H9 (cell line): ENCODE results near the gene CDH18. TPM values are rescaled to one million over a fixed set of nuclear protein-coding genes. Genes with fewer than 3 reads are reported as not detected.

Experiments
- DNase-seq: peaks from one replicate; pipeline ENCODE4 v3.0.0-alpha.2; 2017
- H2AFZ ChIP-seq: one replicate; pipeline ENCODE4 v1.6.1; 2013; ENCODE audit warnings: mild to moderate bottlenecking, low read length, control low read depth, moderate library complexity
- H2AK5ac ChIP-seq: 2 replicates; pipeline ENCODE4 v1.6.1; 2013; ENCODE audit warnings: low read length, control low read depth, mixed read lengths; ENCODE audit not compliant: insufficient read length
- H2BK120ac ChIP-seq: one replicate; pipeline ENCODE4 v1.6.1; 2013; ENCODE audit warnings: low read depth, mild to moderate bottlenecking, low read length, control low read depth, inconsistent platforms; ENCODE audit not compliant: poor library complexity, severe bottlenecking
- H2BK12ac ChIP-seq: 2 replicates; pipeline ENCODE4 v1.6.1; 2013; ENCODE audit warnings: low read length, control low read depth, mixed read lengths, low read depth; ENCODE audit not compliant: insufficient read length
- H2BK15ac ChIP-seq: 2 replicates; pipeline ENCODE4 v1.6.1; 2013; ENCODE audit warnings: low read depth, low read length, control low read depth
- H2BK20ac ChIP-seq: one replicate; pipeline ENCODE4 v1.6.1; 2013; ENCODE audit warnings: low read depth, mild to moderate bottlenecking, low read length, control low read depth, inconsistent platforms; ENCODE audit not compliant: poor library complexity, severe bottlenecking
- H2BK5ac ChIP-seq: 2 replicates; pipeline ENCODE4 v1.6.1; 2013; ENCODE audit warnings: low read length, control low read depth, mixed read lengths; ENCODE audit not compliant: insufficient read length
- H3K14ac ChIP-seq: 2 replicates; pipeline ENCODE4 v1.6.1; 2013; ENCODE audit warnings: low read length, control low read depth; ENCODE audit not compliant: insufficient read depth
- H3K18ac ChIP-seq: 2 replicates; pipeline ENCODE4 v1.6.1; 2013; ENCODE audit warnings: low read depth, mild to moderate bottlenecking, mixed read lengths, low read length, control low read depth; ENCODE audit not compliant: insufficient read length
- H3K23ac ChIP-seq: 2 replicates; pipeline ENCODE4 v1.6.1; 2013; ENCODE audit warnings: low read length, control low read depth, mixed read lengths, low read depth; ENCODE audit not compliant: insufficient read length
- H3K23me2 ChIP-seq: 2 replicates; pipeline ENCODE4 v1.6.1; 2013; ENCODE audit warnings: low read depth, mild to moderate bottlenecking, mixed read lengths, low read length, control low read depth; ENCODE audit not compliant: insufficient read length, poor library complexity, severe bottlenecking
- H3K27ac ChIP-seq: 2 replicates; pipeline ENCODE4 v1.5.1; 2013; ENCODE audit warnings: low read length, control low read depth, mixed read lengths, low read depth; ENCODE audit not compliant: insufficient read length
- H3K27me3 ChIP-seq: 2 replicates; pipeline ENCODE4 v1.6.1; 2013; ENCODE audit warnings: low read length, control low read depth, inconsistent platforms; ENCODE audit not compliant: insufficient read depth
- H3K4ac ChIP-seq: 2 replicates; pipeline ENCODE4 v1.6.1; 2013; ENCODE audit warnings: low read depth, mild to moderate bottlenecking, control low read depth, inconsistent platforms, low read length, moderate library complexity
- H3K4me1 ChIP-seq: 2 replicates; pipeline ENCODE4 v1.6.1; 2013; ENCODE audit warnings: low read length, control low read depth, inconsistent platforms; ENCODE audit not compliant: insufficient read depth
- H3K4me2 ChIP-seq: 2 replicates; pipeline ENCODE4 v1.6.1; 2013; ENCODE audit warnings: low read length, control low read depth, mixed read lengths; ENCODE audit not compliant: insufficient read length, insufficient read depth
- H3K56ac ChIP-seq: 2 replicates; pipeline ENCODE4 v1.6.1; 2013; ENCODE audit warnings: low read depth, mild to moderate bottlenecking, mixed read lengths, low read length, control low read depth; ENCODE audit not compliant: insufficient read length
- H3K79me1 ChIP-seq: 2 replicates; pipeline ENCODE4 v1.6.1; 2013; ENCODE audit warnings: low read depth, mild to moderate bottlenecking, moderate library complexity, low read length, control low read depth, inconsistent platforms; ENCODE audit not compliant: insufficient read depth, poor library complexity, severe bottlenecking
- H3K79me2 ChIP-seq: 2 replicates; pipeline ENCODE4 v1.6.1; 2013; ENCODE audit warnings: low read length, control low read depth, inconsistent platforms; ENCODE audit not compliant: insufficient read depth
- H3K9ac ChIP-seq: 2 replicates; pipeline ENCODE4 v1.6.1; 2013; ENCODE audit warnings: low read length, control low read depth, mixed read lengths; ENCODE audit not compliant: insufficient read length; ENCODE audit errors: extremely low read depth
- H3K9me3 ChIP-seq: one replicate; pipeline ENCODE4 v1.6.1; 2013; ENCODE audit warnings: low read depth, low read length, inconsistent platforms; ENCODE audit not compliant: control insufficient read depth
- H3T11ph ChIP-seq: one replicate; pipeline ENCODE4 v1.6.1; 2013; ENCODE audit warnings: mild to moderate bottlenecking, low read length, control low read depth, inconsistent platforms
- H4K20me1 ChIP-seq: one replicate; pipeline ENCODE4 v1.6.1; 2013; ENCODE audit not compliant: control insufficient read depth, insufficient read length, insufficient read depth
- H4K5ac ChIP-seq: 2 replicates; pipeline ENCODE4 v1.6.1; 2013; ENCODE audit warnings: low read depth, mild to moderate bottlenecking, mixed read lengths, low read length, control low read depth; ENCODE audit not compliant: insufficient read length
- H4K8ac ChIP-seq: replicated peaks from 2 replicates; pipeline ENCODE4 v1.6.1; 2013; ENCODE audit warnings: low read length, control low read depth, mixed read lengths, low read depth; ENCODE audit not compliant: insufficient read length
- H4K91ac ChIP-seq: 2 replicates; pipeline ENCODE4 v1.6.1; 2013; ENCODE audit warnings: low read depth, mild to moderate bottlenecking, moderate library complexity, mixed read lengths, low read length, control low read depth; ENCODE audit not compliant: insufficient read length
- H3K27ac Mint-ChIP-seq, 3 experiments: 2 replicates in 2 of 3; 3 replicates in 1 of 3; pipeline ENCODE4 v1.8.0; 2020 to 2021; ENCODE audit warnings: mixed read lengths in 3 of 3, mild to moderate bottlenecking in 1 of 3, moderate library complexity in 1 of 3
- H3K27me3 Mint-ChIP-seq: 2 replicates; pipeline ENCODE4 v1.8.0; 2021; ENCODE audit warnings: low read depth, mild to moderate bottlenecking, moderate library complexity, mixed read lengths
- H3K36me3 Mint-ChIP-seq, 3 experiments: 2 replicates in 2 of 3; 3 replicates in 1 of 3; pipeline ENCODE4 v1.8.0; 2020 to 2021; ENCODE audit warnings: low read depth in 3 of 3, mixed read lengths in 3 of 3; ENCODE audit not compliant: insufficient read depth in 1 of 3
- H3K4me1 Mint-ChIP-seq, 2 experiments: 2 replicates each; pipeline ENCODE4 v1.8.0; 2020; ENCODE audit warnings: mixed read lengths in 2 of 2
- H3K4me3 Mint-ChIP-seq, 2 experiments: 2 replicates in 1 of 2; 3 replicates in 1 of 2; pipeline ENCODE4 v1.8.0; 2020 to 2021; ENCODE audit warnings: mild to moderate bottlenecking in 2 of 2, mixed read lengths in 2 of 2, moderate library complexity in 1 of 2
- H3K9me3 Mint-ChIP-seq, 2 experiments: 2 replicates in 1 of 2; 3 replicates in 1 of 2; pipeline ENCODE4 v1.8.0; 2020; ENCODE audit warnings: mild to moderate bottlenecking in 2 of 2, mixed read lengths in 2 of 2, moderate library complexity in 1 of 2
- CTCF ChIP-seq: fragments of 200-600 bp; sonication (generic); conservative IDR thresholded peaks from 3 replicates; pipeline ENCODE4 v1.8.0; 2021; ENCODE audit warnings: antibody characterized with exemption, mild to moderate bottlenecking
- WGBS: extraction: QIAGEN DNeasy Blood & Tissue Kit; methylation state at CpG from one replicate; pipeline ENCODE4 v1.1.7; 2013; ENCODE audit warnings: missing lambda C conversion rate, low lambda C conversion rate, mixed read lengths; ENCODE audit not compliant: insufficient read length; ENCODE audit errors: extremely low coverage; 5-methylcytosine and 5-hydroxymethylcytosine counted together
- total RNA-seq: library from RNA; stranded (reverse); gene quantifications from 2 replicates; pipeline ENCODE4 v1.2.1, GENCODE V29; 2021

CDH18 gene
- total RNA-seq, 1 experiment from 2014 or later: not detected

GRCh38 chr5:19885040-19885824 lies 102.8 kb downstream of the CDH18 start:
- Histone ChIP-seq H4K91ac (no peak overlapping the region), H2BK15ac (no peak overlapping the region), H3K4me2 (no peak overlapping the region), H2AFZ (no peak overlapping the region), H2BK20ac (no peak overlapping the region), H2BK120ac (no peak overlapping the region), H3K27ac (no peak overlapping the region), H3K4ac (no peak overlapping the region), H3K9me3 (no peaks in the 10 kb centered on the region), H3K18ac (no peak overlapping the region), H2BK12ac (no peak overlapping the region), H3T11ph (no peak overlapping the region), H2BK5ac (no peak overlapping the region), H3K27me3 (no peaks in the 10 kb centered on the region; the same call in 1 of the 2 replicates), H3K56ac (no peak overlapping the region), H4K5ac (no peak overlapping the region), H3K14ac (no peak overlapping the region), H2AK5ac (no peak overlapping the region), H3K23ac (no peak overlapping the region), H4K20me1 (no peaks in the 10 kb centered on the region), H3K9ac (no peak overlapping the region), H3K23me2 (no peaks in the 10 kb centered on the region), H4K8ac (no peak overlapping the region), H3K79me2 (no peaks in the 10 kb centered on the region), H3K4me1 (no peaks in the 10 kb centered on the region; the same call in 1 of the 2 replicates), H3K79me1 (no peaks in the 10 kb centered on the region)
- DNase-seq: no peak
- H3K36me3 Mint-ChIP-seq: no peaks in the 10 kb centered on the region
- no peaks in the 10 kb centered on the region for H3K9me3 Mint-ChIP-seq
- H3K4me3 Mint-ChIP-seq: no peak overlapping the region
- no peak overlapping the region for H3K27ac Mint-ChIP-seq
- H3K27me3 Mint-ChIP-seq: 0 out of 2 replicates have a peak, but pooled peaks cover 2% of the 10 kb centered on the region
- peaks cover 29 to 35% of the 10 kb centered on the region in 2 experiments for H3K4me1 Mint-ChIP-seq
- no CpG with 5 or more reads among the region's 5 CpGs for WGBS
- TF ChIP-seq CTCF: no peak
